ENCODE results near the gene FOXN3.

FOXN3 gene

GRCh38 chr14:89401241-89401640, 15.8 kb downstream of the FOXN3 start:
- FAIRE-seq (no peak), DNase-seq (ENCODE audit: insufficient read length, low spot score) (no peak)
- TF ChIP-seq, protein P1, sequence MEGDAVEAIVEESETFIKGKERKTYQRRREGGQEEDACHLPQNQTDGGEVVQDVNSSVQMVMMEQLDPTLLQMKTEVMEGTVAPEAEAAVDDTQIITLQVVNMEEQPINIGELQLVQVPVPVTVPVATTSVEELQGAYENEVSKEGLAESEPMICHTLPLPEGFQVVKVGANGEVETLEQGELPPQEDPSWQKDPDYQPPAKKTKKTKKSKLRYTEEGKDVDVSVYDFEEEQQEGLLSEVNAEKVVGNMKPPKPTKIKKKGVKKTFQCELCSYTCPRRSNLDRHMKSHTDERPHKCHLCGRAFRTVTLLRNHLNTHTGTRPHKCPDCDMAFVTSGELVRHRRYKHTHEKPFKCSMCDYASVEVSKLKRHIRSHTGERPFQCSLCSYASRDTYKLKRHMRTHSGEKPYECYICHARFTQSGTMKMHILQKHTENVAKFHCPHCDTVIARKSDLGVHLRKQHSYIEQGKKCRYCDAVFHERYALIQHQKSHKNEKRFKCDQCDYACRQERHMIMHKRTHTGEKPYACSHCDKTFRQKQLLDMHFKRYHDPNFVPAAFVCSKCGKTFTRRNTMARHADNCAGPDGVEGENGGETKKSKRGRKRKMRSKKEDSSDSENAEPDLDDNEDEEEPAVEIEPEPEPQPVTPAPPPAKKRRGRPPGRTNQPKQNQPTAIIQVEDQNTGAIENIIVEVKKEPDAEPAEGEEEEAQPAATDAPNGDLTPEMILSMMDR (IDR thresholded peaks at IDR 0.05; ENCODE audit: insufficient read depth, missing control alignments) = no peak

GRCh38 chr14:89400529-89400928, 16.5 kb downstream of the FOXN3 start:
- FAIRE-seq (no peak), DNase-seq (ENCODE audit: insufficient read length, low spot score) (no peak)
- TF ChIP-seq, protein P1 (IDR thresholded peaks at IDR 0.05; ENCODE audit: insufficient read depth, missing control alignments) = no peak

GRCh38 chr14:89399594-89400068, 17.4 kb downstream of the FOXN3 start:
- FAIRE-seq (no peak), DNase-seq (ENCODE audit: insufficient read length, low spot score) (no peak)
- TF ChIP-seq, protein P1 (IDR thresholded peaks at IDR 0.05; ENCODE audit: insufficient read depth, missing control alignments) = no peak

- TF ChIP-seq, protein P1 (IDR thresholded peaks at IDR 0.05; ENCODE audit: insufficient read depth, missing control alignments) = no peak
- FAIRE-seq (no peak), DNase-seq (ENCODE audit: insufficient read length, low spot score) (no peak)
Observed at GRCh38 chr14:89399157-89399556, 17.9 kb downstream of the FOXN3 start.

- TF ChIP-seq, protein P1 (IDR thresholded peaks at IDR 0.05; ENCODE audit: insufficient read depth, missing control alignments) = no peak
- no peak for DNase-seq (ENCODE audit: insufficient read length, low spot score)
- no peak for FAIRE-seq
Observed at GRCh38 chr14:89397569-89398230, 19.3 kb downstream of the FOXN3 start.

DNA sequence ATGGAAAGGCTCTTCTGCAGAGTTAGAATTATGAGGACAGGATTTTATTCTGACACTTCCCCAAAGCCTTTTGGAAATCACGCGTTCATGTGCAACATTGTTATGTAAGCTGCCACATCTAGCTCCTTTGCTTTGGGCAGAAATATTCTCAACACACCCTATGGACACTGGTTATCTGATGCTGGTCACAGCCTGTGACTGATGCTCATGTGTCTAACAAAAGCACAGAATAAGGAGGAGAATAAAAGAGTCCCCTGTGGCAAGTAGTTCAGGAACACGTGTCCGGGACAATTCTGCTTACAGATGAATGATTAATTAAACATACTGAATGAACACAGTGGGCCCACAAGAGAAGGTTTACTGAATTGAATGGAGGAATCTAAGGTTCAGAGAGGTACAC, 22.1 kb downstream of the FOXN3 start:
- TF ChIP-seq, protein P1 (IDR thresholded peaks at IDR 0.05; ENCODE audit: insufficient read depth, missing control alignments) = no peak
- FAIRE-seq = no peak

GRCh38 chr14:89393222-89393745, 23.7 kb downstream of the FOXN3 start:
- no peak for FAIRE-seq
- TF ChIP-seq, protein P1 (IDR thresholded peaks at IDR 0.05; ENCODE audit: insufficient read depth, missing control alignments) = no peak
- DNase-seq (ENCODE audit: insufficient read length, low spot score) = no peak

More for the DNA sequence above, 22.1 kb downstream of the FOXN3 start:
- DNase-seq (ENCODE audit: insufficient read length, low spot score) = no peak

Measured in D721Med (cell line).